ENCODE results near the gene SGK1.

Gene SGK1

GRCh38 chr6:134233180-134233955 lies 84.5 kb downstream of the SGK1 start:
- no peak for TF ChIP-seq CTCF (IDR thresholded peaks at IDR 0.05; ENCODE audit: low read depth, low read length, missing control alignments)
- DNase-seq: no peak
- no peak overlapping the region for H3K27ac ChIP-seq
- H3K36me3 ChIP-seq (replicated peaks): no peaks in the 10 kb centered on the region
- H3K4me3 ChIP-seq (ENCODE audit: low read depth, low read length): no peak overlapping the region
- H3K27me3 ChIP-seq (replicated peaks): no peaks in the 10 kb centered on the region
- in situ Hi-C loops (cut with HindIII; ENCODE audit: low pct_ligation_motif_present, low sequenced_read_pairs): no loop called here

GRCh38 chr6:134230940-134231339 lies 87.0 kb downstream of the SGK1 start:
- no peak overlapping the region for H3K4me3 ChIP-seq (ENCODE audit: low read depth, low read length)
- in situ Hi-C loops (cut with HindIII; ENCODE audit: low pct_ligation_motif_present, low sequenced_read_pairs): no loop called here

GRCh38 chr6:134230087-134230700 lies 87.7 kb downstream of the SGK1 start:
- H3K36me3 ChIP-seq (replicated peaks): no peaks in the 10 kb centered on the region
- H3K27ac ChIP-seq: no peak overlapping the region
- no peaks in the 10 kb centered on the region for H3K27me3 ChIP-seq (replicated peaks)
- DNase-seq: no peak
- no peak for TF ChIP-seq CTCF (IDR thresholded peaks at IDR 0.05; ENCODE audit: low read depth, low read length, missing control alignments)
- H3K4me3 ChIP-seq (ENCODE audit: low read depth, low read length): no peak overlapping the region
- in situ Hi-C loops (cut with HindIII; ENCODE audit: low pct_ligation_motif_present, low sequenced_read_pairs): no loop called here

More at GRCh38 chr6:134230940-134231339, 87.0 kb downstream of the SGK1 start:
- H3K27ac ChIP-seq: no peak overlapping the region
- H3K36me3 ChIP-seq (replicated peaks): no peaks in the 10 kb centered on the region
- DNase-seq: no peak
- no peak for TF ChIP-seq CTCF (IDR thresholded peaks at IDR 0.05; ENCODE audit: low read depth, low read length, missing control alignments)
- no peaks in the 10 kb centered on the region for H3K27me3 ChIP-seq (replicated peaks)

GRCh38 chr6:134229520-134229919 lies 88.4 kb downstream of the SGK1 start:
- Histone ChIP-seq H3K36me3 (replicated peaks) (no peaks in the 10 kb centered on the region), H3K27me3 (replicated peaks) (no peaks in the 10 kb centered on the region), H3K27ac (no peak overlapping the region), H3K4me3 (ENCODE audit: low read depth, low read length) (no peak overlapping the region)
- in situ Hi-C loops (cut with HindIII; ENCODE audit: low pct_ligation_motif_present, low sequenced_read_pairs): no loop called here
- no peak for DNase-seq
- TF ChIP-seq CTCF (IDR thresholded peaks at IDR 0.05; ENCODE audit: low read depth, low read length, missing control alignments): no peak

- Histone ChIP-seq H3K27ac (no peak overlapping the region), H3K27me3 (replicated peaks) (no peaks in the 10 kb centered on the region), H3K36me3 (replicated peaks) (no peaks in the 10 kb centered on the region), H3K4me3 (ENCODE audit: low read depth, low read length) (no peak overlapping the region)
- in situ Hi-C loops (cut with HindIII; ENCODE audit: low pct_ligation_motif_present, low sequenced_read_pairs): no loop called here
- TF ChIP-seq CTCF (IDR thresholded peaks at IDR 0.05; ENCODE audit: low read depth, low read length, missing control alignments): no peak
- no peak for DNase-seq
Observed at GRCh38 chr6:134223796-134224420, 94.0 kb downstream of the SGK1 start.
